NCI-H2107 treated with DMSO at 0.1 percent for 48 hours (cell line): Measurements from ENCODE around the gene FRS2.

Experiments
- DNase-seq: peaks from one replicate; lab custom pipeline; 2025; ENCODE audit not compliant: unreplicated experiment; lab: John Stamatoyannopoulos, UW

Gene FRS2

GRCh38 chr12:69464428-69464827 lies 5.8 kb upstream of the FRS2 start:
- no peak for DNase-seq

GRCh38 chr12:69466867-69467266 lies 3.3 kb upstream of the FRS2 start:
- DNase-seq, result no peak

GRCh38 chr12:69467366-69467765 lies 2.8 kb upstream of the FRS2 start:
- DNase-seq, result no peak

DNA sequence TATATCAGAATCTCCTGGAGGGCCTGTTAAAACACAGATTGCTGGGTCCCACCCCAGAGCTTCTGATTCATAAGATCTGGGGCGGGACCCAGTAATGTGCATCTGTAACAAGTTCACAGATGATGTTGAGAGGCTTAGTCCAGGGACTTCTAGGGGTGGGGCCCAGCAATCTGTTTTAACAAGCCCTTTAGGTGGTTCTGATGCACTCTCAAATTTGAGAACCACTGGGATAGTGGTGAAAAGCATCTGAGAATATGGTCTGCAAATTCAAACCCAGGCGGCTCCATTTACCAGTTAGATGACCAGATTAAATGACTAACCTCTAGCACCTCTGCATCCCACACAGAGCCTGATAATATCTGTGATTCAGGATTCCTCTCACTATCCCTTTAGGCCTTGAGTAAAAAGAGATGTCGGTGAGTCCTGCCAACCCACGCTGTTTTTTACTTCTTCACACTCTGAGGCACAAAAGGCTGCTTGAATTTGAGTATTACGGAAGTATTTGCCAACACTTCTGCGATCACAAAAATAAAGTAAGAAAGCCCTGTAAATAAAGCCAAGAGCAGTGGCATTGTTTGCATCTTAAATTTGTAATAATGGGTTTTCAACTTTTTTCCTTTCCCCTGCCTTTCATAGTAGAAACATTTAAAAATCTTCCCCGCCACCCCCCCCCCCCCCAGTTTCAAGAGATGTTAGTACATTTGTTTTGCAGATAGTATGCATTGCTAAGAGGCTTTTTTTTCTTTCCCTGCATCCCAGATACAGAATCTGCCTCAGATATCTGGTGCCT lies 1.8 kb upstream of the FRS2 start:
- no peak for DNase-seq

- DNase-seq, result no peak
Observed at GRCh38 chr12:69469854-69470188, 367 bp upstream of the FRS2 start.

GRCh38 chr12:69471076-69471430 lies 865 bp downstream of the FRS2 start:
- DNase-seq, result no peak

GRCh38 chr12:69471667-69472385 lies 1.6 kb downstream of the FRS2 start:
- DNase-seq, result no peak

DNA sequence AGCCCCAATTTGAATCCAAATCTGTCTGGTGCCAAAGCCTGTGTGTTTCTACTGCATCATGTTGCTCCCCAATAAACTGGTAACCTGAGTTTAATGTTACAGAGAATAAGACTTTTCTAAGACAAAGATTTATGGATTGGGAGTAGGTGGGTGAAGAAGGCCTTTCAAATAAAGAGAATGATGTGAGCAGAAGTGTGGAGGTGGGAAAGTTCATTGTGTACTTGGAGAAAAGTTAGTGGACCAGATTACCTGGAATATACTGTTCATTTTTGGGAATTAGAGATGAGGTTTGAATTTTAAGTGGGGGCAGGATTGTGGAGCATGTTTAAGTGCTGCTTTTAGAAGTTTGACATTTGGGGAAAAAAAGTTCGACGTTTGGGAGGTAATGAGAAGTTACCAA lies 3.1 kb downstream of the FRS2 start:
- DNase-seq, result no peak

DNA sequence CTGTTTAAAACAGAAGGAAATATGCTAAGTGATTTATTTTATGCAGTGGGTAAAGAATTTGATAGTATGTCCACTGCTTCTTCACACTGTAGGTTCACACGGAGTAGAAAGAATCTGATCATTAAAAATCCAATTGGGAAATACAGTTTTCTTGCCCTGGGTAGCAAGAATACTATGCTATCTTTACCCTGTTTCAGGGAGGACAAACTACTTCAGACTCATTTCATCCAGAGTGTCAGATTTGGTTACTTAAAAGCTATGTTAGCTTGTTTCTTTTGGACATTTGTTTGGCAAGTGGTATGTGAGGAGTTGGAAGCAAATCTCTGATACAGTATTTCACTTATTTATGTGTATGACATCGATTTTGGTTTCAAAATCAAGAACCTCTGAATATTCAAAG lies 4.3 kb downstream of the FRS2 start:
- DNase-seq, result no peak

- DNase-seq, result no peak
Observed at GRCh38 chr12:69475237-69475975, 5.2 kb downstream of the FRS2 start.

DNA sequence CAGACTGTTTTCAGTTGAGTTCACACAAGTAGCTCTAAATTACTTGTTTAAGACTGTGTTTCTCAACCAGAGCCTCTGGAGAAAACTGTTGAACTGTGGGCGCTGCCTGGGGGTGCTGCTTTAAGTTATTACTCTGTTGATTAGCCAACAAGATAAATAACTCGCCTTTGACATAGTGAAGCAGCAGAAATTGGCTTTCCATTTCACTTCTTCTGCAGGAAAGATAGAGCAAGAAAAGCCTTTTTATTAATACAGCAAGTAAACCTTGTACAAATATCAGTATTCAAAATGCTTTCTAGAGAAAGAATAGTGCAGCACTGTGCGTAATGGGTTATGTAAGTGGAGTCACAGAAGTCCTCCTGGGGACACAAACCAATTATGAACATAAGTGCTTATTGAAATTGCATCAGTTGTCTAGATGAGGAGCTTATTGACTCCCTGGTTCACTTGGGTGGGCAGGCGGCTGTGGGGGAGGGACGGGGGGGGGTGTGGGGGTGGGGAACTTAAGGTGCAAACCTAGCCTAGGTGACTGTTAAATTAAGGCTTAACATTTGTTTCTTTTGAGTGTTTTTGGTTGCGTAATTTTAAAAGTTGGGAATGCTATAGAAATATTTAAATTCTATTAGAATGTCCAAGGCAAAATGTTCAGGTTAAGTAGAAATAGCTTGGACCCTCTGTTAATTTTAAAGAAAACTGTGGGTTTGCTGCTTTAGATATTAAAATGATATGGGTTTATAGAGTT lies 6.3 kb downstream of the FRS2 start:
- DNase-seq, result peak; percentile 65

GRCh38 chr12:69479675-69480074 lies 9.5 kb downstream of the FRS2 start:
- DNase-seq, result no peak

DNA sequence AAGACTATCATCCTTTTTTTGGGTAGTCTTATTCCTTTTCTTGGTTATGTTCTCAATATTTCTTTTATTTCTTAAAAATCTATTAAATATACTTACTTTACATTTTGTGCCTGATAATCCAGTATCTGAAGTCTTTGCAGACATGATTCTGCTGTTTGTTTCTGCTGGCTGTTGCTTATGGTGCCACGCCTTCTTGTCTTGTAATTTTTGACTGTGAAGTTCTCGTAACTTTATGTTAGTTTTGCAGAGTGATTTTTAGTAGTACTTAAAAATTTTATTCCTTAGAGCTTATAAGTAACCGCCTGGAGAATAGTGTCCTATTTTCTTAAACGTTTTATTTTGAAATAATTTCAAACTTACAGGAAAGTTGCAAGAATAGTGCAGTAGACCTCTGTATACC lies 10.5 kb downstream of the FRS2 start:
- DNase-seq, result no peak

DNA sequence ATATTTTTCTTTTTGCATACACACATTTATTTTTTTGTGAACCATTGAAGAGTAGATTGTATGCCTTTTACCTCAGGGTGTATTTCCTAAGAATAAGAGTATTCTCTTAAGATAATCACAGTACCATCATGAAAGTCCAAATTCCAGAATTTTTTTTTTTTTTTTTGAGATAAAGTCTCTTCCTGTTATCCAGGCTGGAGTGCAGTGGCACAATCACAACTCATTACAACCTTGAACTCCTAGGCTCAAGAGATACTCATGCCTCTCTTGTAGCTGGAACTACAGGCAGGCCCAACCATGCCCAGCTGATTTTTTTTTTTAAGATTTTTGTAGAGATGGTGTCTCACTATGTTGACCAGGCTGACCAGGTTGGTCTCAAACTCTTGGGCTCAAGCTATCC lies 10.9 kb downstream of the FRS2 start:
- DNase-seq, result no peak

DNA sequence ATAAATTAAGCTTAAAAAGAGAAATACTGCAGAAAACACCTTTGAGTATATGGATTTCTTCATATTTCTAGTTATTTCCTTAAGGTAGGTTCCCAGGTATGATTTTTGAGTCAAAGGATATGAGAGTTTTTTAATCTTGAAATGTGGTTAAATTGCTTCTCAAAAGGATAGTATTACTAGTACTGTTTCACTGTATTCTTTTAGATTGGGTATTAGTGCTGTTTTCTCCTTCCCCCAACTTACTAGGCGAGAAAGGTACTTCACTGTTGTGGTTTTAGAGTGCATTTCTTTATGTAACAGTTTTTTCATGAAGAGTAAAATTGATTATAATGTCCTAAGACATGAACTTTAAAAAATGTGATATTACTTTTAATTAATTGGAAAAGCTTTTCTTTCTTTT lies 13.5 kb downstream of the FRS2 start:
- no peak for DNase-seq

DNA sequence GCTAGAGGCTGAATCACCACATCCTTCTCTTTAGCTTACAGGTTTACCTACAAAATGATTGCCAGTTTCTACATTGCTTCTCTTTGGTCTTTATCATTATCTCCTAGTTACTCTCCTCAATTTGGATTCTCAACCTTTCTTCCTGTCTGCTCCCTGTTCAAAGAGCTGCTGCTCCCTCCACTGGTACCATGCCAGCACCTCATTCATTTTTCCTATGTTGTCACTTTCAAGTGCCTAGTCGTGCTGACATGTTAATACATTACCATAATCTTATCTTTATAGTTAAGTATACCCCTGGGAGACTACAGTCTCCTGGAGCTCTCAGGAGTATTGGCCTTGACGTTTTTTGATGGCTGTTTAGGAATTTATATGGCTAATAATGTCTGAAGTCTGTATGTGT lies 14.2 kb downstream of the FRS2 start:
- no peak for DNase-seq

DNA sequence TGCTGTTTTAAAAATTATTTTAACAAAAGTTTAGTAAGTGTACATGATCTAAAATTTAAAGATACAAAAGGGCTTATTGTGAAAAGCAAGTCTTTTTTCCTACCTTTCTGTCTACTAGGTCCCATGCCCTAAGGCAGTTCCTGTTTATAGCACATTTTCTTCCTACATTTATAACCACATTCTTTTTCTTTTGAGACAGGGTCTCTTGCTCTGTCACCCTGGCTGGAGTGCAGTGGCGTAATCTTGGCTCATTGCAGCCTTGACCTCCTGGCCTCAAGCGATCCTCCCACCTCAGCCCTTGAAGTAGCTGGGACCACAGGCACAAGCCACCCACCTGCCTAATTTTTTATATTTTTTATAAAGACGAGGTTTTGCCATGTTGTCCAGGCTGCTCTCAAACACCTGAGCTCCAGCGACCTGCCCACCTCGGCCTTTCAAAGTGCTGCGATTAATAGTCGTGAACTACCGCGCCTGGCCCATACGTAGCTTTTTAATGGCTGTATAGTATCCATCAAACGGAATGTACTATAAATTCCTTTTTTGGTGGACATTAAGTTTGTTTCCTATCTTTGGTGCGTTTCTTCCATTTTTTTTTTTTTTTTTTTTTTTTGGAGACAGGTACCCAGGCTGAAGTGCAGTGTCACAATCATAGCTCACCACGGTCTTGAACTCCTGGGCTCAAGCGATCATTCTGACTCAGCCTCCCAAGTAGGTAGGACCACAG lies 20.9 kb downstream of the FRS2 start:
- no peak for DNase-seq

DNA sequence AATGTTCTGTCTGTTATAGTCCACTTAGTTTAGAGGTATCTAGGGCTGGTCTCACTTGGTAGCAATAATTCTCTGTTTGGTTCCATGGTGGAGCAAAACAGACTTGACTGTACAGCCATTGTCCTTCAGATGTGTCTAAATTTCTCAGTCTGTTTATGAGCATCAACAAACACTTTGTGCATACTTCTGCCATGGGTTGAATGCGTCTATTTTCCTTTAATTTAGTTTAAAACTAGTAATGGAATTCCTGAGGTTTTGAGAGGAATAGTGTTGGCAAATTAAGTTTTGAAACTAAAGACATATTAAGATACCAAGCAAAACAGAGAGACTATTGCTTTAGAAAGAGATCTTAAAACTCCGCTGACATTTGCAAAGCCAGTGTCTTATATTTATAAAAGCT lies 22.6 kb downstream of the FRS2 start:
- DNase-seq, result no peak

DNA sequence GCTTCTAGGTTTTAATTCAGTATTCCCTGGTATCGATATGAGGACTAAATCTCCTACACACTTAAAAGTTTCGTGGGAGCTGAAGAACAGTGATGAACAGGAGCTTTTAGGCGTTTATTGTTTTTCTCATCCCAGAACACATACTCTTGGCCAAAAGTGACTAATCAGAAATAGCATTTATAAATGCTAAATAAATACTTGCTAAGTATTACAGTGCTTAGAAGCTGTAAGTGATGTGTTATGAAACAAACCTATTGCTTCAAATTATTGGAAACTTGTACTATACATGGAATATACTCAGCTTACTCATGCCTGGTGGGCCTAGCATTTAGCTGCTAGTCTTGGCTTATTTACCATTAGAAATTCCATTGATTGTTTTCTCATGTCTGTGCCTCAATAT lies 24.9 kb downstream of the FRS2 start:
- DNase-seq, result no peak

- DNase-seq, result no peak
Observed at GRCh38 chr12:69497308-69498026, 27.3 kb downstream of the FRS2 start.
